Measurements from ENCODE around the gene TMEM250.

DNA sequence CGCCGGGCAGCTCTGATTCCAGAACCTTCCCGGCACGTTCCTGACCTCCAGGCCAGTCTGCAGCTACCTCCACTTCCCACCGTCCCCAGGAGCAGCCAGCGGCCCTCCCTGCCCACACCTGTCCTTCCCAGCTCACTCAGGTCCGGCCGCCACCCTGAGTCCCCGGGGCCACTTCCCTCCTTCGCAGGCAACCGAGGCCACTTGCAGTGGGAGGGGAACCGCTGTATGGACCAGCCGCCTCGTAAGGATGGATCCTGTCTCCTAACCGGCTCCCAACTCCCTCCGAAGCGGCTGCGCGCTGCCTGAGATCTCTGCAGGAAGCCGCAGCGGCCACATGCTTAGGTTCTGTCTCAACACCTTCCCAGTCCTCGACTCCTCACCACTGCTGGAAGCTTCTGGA lies 7.5 kb downstream of the TMEM250 start:
- TF ChIP-seq CTCF (IDR thresholded peaks at IDR 0.05) (no peak), TCF7L2 (IDR thresholded peaks at IDR 0.05; ENCODE audit: low read depth, low read length) (no peak), POLR2AphosphoS5 (IDR thresholded peaks at IDR 0.05; ENCODE audit: low read depth, low read length) (no peak)

All from Panc1 (cell line).